ENCODE data around the gene C3orf18. TPM values are rescaled to one million over a fixed set of nuclear protein-coding genes. Genes with fewer than 3 reads are reported as not detected.

Gene C3orf18
- total RNA-seq, 2 experiments from 2014 or later: 53.2 to 58.4 TPM

GRCh38 chr3:50609071-50609762 lies 41.7 kb upstream of the C3orf18 start:
- H3K27ac Mint-ChIP-seq: peak overlapping the region; percentile 100
- POLR2A ChIA-PET: interaction anchor here (0.6 to 25.9 kb wide), 14 partner anchors 4 to 1669 kb away, joined by 3 to 3572 read pairs (median 8); partner anchors contain the start of genes C3orf18, CISH, GNAI2 and HEMK1
- DNase-seq: no peak
- H3K36me3 Mint-ChIP-seq: peaks cover 92% of the 10 kb centered on the region
- ATAC-seq (ENCODE audit: low read depth): no peak
- H3K27me3 Mint-ChIP-seq: no peaks in the 10 kb centered on the region
- H3K4me1 Mint-ChIP-seq: peaks cover 32% of the 10 kb centered on the region
- peak overlapping the region; percentile 97 for H3K4me3 Mint-ChIP-seq
- H3K9me3 Mint-ChIP-seq: no peaks in the 10 kb centered on the region

GRCh38 chr3:50608278-50608677 lies 40.7 kb upstream of the C3orf18 start:
- H3K9me3 Mint-ChIP-seq: no peaks in the 10 kb centered on the region
- peak overlapping the region; percentile 100 for H3K27ac Mint-ChIP-seq
- peaks cover 34% of the 10 kb centered on the region for H3K4me1 Mint-ChIP-seq
- H3K27me3 Mint-ChIP-seq: no peaks in the 10 kb centered on the region
- H3K36me3 Mint-ChIP-seq: peaks cover 93% of the 10 kb centered on the region
- DNase-seq (peak; percentile 64), ATAC-seq (ENCODE audit: low read depth) (no peak)
- H3K4me3 Mint-ChIP-seq: peak overlapping the region; percentile 97
- POLR2A ChIA-PET: interaction anchor here (0.9 to 25.9 kb wide), 13 partner anchors 3 to 1375 kb away, joined by 3 to 3572 read pairs (median 6); partner anchors contain the start of genes ACY1, C3orf18, CISH and HEMK1

GRCh38 chr3:50607271-50608091 lies 39.9 kb upstream of the C3orf18 start:
- Mint-ChIP-seq H3K9me3 (no peaks in the 10 kb centered on the region), H3K4me1 (peaks cover 42% of the 10 kb centered on the region), H3K27me3 (no peaks in the 10 kb centered on the region), H3K4me3 (peak overlapping the region; percentile 97), H3K36me3 (peaks cover 92% of the 10 kb centered on the region), H3K27ac (peak overlapping the region; percentile 100)
- DNase-seq (peak; percentile 72), ATAC-seq (ENCODE audit: low read depth) (no peak)
- POLR2A ChIA-PET: interaction anchor here (0.9 to 25.9 kb wide), 11 partner anchors 2 to 1376 kb away, joined by 3 to 3572 read pairs (median 6); partner anchors contain the start of genes ACY1, C3orf18, CISH and HEMK1

GRCh38 chr3:50606596-50606995 lies 39.0 kb upstream of the C3orf18 start:
- ATAC-seq (ENCODE audit: low read depth) (no peak), DNase-seq (peak; percentile 63)
- peak overlapping the region; percentile 97 for H3K4me3 Mint-ChIP-seq
- no peaks in the 10 kb centered on the region for H3K9me3 Mint-ChIP-seq
- H3K36me3 Mint-ChIP-seq: peaks cover 85% of the 10 kb centered on the region
- peak overlapping the region; percentile 100 for H3K27ac Mint-ChIP-seq
- POLR2A ChIA-PET: interaction anchor here (1.3 to 25.9 kb wide), 6 partner anchors 2 to 1377 kb away, joined by 3 to 3572 read pairs (median 896); partner anchors contain the start of genes ACY1, C3orf18, CISH and HEMK1
- H3K27me3 Mint-ChIP-seq: no peaks in the 10 kb centered on the region
- peaks cover 47% of the 10 kb centered on the region for H3K4me1 Mint-ChIP-seq

- H3K4me3 Mint-ChIP-seq: peak overlapping the region; percentile 97
- H3K36me3 Mint-ChIP-seq: peaks cover 80% of the 10 kb centered on the region
- peak overlapping the region; percentile 100 for H3K27ac Mint-ChIP-seq
- DNase-seq (no peak), ATAC-seq (ENCODE audit: low read depth) (no peak)
- H3K27me3 Mint-ChIP-seq: no peaks in the 10 kb centered on the region
- H3K4me1 Mint-ChIP-seq: peaks cover 54% of the 10 kb centered on the region
- POLR2A ChIA-PET: interaction anchor here (0.9 to 25.9 kb wide), 6 partner anchors 11 to 779 kb away, joined by 3 to 3572 read pairs (median 668); partner anchors contain the start of genes C3orf18, CISH, HEMK1 and MANF
- H3K9me3 Mint-ChIP-seq: no peaks in the 10 kb centered on the region
Measured at GRCh38 chr3:50605901-50606326, 38.4 kb upstream of the C3orf18 start.

GRCh38 chr3:50604628-50605588 lies 37.4 kb upstream of the C3orf18 start:
- DNase-seq (no peak), ATAC-seq (ENCODE audit: low read depth) (no peak)
- Mint-ChIP-seq H3K9me3 (no peaks in the 10 kb centered on the region), H3K27me3 (no peaks in the 10 kb centered on the region), H3K27ac (peak overlapping the region; percentile 100), H3K36me3 (peaks cover 73% of the 10 kb centered on the region), H3K4me1 (peaks cover 63% of the 10 kb centered on the region), H3K4me3 (peak overlapping the region; percentile 97)
- POLR2A ChIA-PET: interaction anchor here (0.5 to 25.9 kb wide), 8 partner anchors 12 to 799 kb away, joined by 3 to 3572 read pairs (median 222); partner anchors contain the start of genes C3orf18, CISH, HEMK1 and MANF

GRCh38 chr3:50604110-50604621 lies 36.6 kb upstream of the C3orf18 start:
- peaks cover 72% of the 10 kb centered on the region for H3K36me3 Mint-ChIP-seq
- H3K9me3 Mint-ChIP-seq: no peaks in the 10 kb centered on the region
- DNase-seq: no peak
- H3K27me3 Mint-ChIP-seq: no peaks in the 10 kb centered on the region
- no peak for ATAC-seq (ENCODE audit: low read depth)
- POLR2A ChIA-PET: interaction anchor here (0.5 to 25.9 kb wide), 6 partner anchors 13 to 799 kb away, joined by 3 to 3572 read pairs (median 668); partner anchors contain the start of genes C3orf18, CISH, HEMK1 and MAPKAPK3
- H3K4me3 Mint-ChIP-seq: peak overlapping the region; percentile 97
- peak overlapping the region; percentile 100 for H3K27ac Mint-ChIP-seq
- peaks cover 70% of the 10 kb centered on the region for H3K4me1 Mint-ChIP-seq

GRCh38 chr3:50603261-50604109 lies 35.9 kb upstream of the C3orf18 start:
- ATAC-seq (ENCODE audit: low read depth) (no peak), DNase-seq (no peak)
- peaks cover 75% of the 10 kb centered on the region for H3K4me1 Mint-ChIP-seq
- peaks cover 67% of the 10 kb centered on the region for H3K36me3 Mint-ChIP-seq
- POLR2A ChIA-PET: interaction anchor here (1.0 to 25.9 kb wide), 7 partner anchors 13 to 782 kb away, joined by 3 to 3572 read pairs (median 439); partner anchors contain the start of genes C3orf18, CACNA2D2, CISH and HEMK1
- H3K27ac Mint-ChIP-seq: peak overlapping the region; percentile 100
- peak overlapping the region; percentile 97 for H3K4me3 Mint-ChIP-seq
- H3K9me3 Mint-ChIP-seq: no peaks in the 10 kb centered on the region
- no peaks in the 10 kb centered on the region for H3K27me3 Mint-ChIP-seq

- Mint-ChIP-seq H3K36me3 (peaks cover 66% of the 10 kb centered on the region), H3K27me3 (no peaks in the 10 kb centered on the region), H3K4me1 (peaks cover 82% of the 10 kb centered on the region), H3K4me3 (peak overlapping the region; percentile 97), H3K27ac (peak overlapping the region; percentile 100), H3K9me3 (no peaks in the 10 kb centered on the region)
- POLR2A ChIA-PET: interaction anchor here (1.0 to 25.9 kb wide), 9 partner anchors 12 to 782 kb away, joined by 3 to 3572 read pairs (median 6); partner anchors contain the start of genes C3orf18, CACNA2D2, CISH and HEMK1
- ATAC-seq (ENCODE audit: low read depth) (no peak), DNase-seq (peak; percentile 60)
Measured at GRCh38 chr3:50602595-50603191, 35.1 kb upstream of the C3orf18 start.

- Mint-ChIP-seq H3K27ac (peak overlapping the region; percentile 100), H3K27me3 (no peaks in the 10 kb centered on the region), H3K9me3 (no peaks in the 10 kb centered on the region), H3K4me3 (peak overlapping the region; percentile 97), H3K36me3 (peaks cover 49% of the 10 kb centered on the region), H3K4me1 (peaks cover 80% of the 10 kb centered on the region)
- ATAC-seq (ENCODE audit: low read depth) (peak; percentile 40), DNase-seq (peak; percentile 85)
- POLR2A ChIA-PET: interaction anchor here (0.5 to 25.9 kb wide), 10 partner anchors 11 to 1676 kb away, joined by 3 to 3572 read pairs (median 7); partner anchors contain the start of genes C3orf18, CISH, HEMK1 and MANF
Measured at GRCh38 chr3:50600841-50601591, 33.5 kb upstream of the C3orf18 start.
